Measurements from ENCODE around the gene CLEC16A. TPM values are rescaled to one million over a fixed set of nuclear protein-coding genes. Genes with fewer than 3 reads are reported as not detected.

The CLEC16A gene
- total and polyA plus RNA-seq, 2 donors (not counting 1 experiment from before 2014, with no cell fraction given) = 21.9 to 79.5 TPM

DNA sequence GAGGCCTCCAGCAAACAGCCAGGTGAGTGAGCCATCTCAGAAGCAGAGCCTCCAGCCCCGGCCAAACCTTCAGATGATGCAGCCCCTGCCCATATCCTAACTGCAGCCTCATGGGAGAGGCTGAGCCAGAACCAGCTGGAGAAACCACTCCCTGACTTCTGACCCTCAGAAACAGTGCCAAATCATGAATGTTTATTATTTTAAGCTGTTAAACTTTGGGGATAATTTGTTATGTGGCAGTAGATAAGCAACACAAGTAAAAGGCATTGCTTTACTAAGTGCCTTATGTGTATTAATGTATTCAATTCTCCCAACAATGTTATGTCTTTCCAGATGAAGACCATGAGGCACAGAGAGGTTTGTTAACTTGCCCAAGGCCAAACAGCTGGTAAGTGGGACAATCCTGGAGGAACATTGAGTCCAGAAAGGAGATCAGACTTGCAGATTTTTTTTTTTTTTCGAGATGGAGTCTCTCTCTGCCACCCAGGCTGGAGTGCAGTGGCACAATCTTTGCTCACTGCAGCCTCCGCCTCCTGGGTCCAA, 252.0 kb downstream of the CLEC16A start:
- no peak for DNase-seq
- H3K9me3 Mint-ChIP-seq (ENCODE audit: insufficient read depth) = no peaks in the 10 kb centered on the region
- H3K36me3 ChIP-seq (replicated peaks in 1 of 2; ENCODE audit: control extremely low read depth in 1 of 2, control insufficient read depth in 1 of 2, extremely low read depth in 1 of 2, insufficient read depth in 2 of 2, low read length in 1 of 2) = no peaks in the 10 kb centered on the region
- H3K27me3 Mint-ChIP-seq = peaks cover 5% of the 10 kb centered on the region
- H3K4me3 ChIP-seq (ENCODE audit: control extremely low read depth in 1 of 5, extremely low read depth in 1 of 5, insufficient read depth in 1 of 5, low read depth in 2 of 5, low read length in 4 of 5) = no peak overlapping the region
- H3K79me2 ChIP-seq (ENCODE audit: control insufficient read depth, insufficient read depth, low read length) = no peaks in the 10 kb centered on the region
- no peak overlapping the region for H3K27ac ChIP-seq (ENCODE audit: low read length in 2 of 2)
- no peak for ATAC-seq (ENCODE audit: low read depth)
- H3K27ac Mint-ChIP-seq = no peak overlapping the region
- TF ChIP-seq EZH2 (IDR thresholded peaks at IDR 0.05; ENCODE audit: borderline replicate concordance, insufficient read depth, low read depth, low read length, poor library complexity, severe bottlenecking) = no peak
- TF ChIP-seq, protein P1, sequence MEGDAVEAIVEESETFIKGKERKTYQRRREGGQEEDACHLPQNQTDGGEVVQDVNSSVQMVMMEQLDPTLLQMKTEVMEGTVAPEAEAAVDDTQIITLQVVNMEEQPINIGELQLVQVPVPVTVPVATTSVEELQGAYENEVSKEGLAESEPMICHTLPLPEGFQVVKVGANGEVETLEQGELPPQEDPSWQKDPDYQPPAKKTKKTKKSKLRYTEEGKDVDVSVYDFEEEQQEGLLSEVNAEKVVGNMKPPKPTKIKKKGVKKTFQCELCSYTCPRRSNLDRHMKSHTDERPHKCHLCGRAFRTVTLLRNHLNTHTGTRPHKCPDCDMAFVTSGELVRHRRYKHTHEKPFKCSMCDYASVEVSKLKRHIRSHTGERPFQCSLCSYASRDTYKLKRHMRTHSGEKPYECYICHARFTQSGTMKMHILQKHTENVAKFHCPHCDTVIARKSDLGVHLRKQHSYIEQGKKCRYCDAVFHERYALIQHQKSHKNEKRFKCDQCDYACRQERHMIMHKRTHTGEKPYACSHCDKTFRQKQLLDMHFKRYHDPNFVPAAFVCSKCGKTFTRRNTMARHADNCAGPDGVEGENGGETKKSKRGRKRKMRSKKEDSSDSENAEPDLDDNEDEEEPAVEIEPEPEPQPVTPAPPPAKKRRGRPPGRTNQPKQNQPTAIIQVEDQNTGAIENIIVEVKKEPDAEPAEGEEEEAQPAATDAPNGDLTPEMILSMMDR (IDR thresholded peaks at IDR 0.05) = no peak
- no peak overlapping the region for H3K4me3 Mint-ChIP-seq
- no peaks in the 10 kb centered on the region for H3K4me1 ChIP-seq (ENCODE audit: control insufficient read depth in 2 of 2, insufficient read depth in 2 of 2, low read length in 2 of 2)
- intact Hi-C loops (cut with micrococcal nuclease) = no loop called here
- CTCF ChIA-PET = interaction anchor here (1.4 kb wide), 1 partner anchor 59 kb away, joined by 5 read pairs; the partner anchor contains the start of gene SOCS1
- H3K4me1 Mint-ChIP-seq = peaks cover 3% of the 10 kb centered on the region
- H3K4me2 ChIP-seq (replicated peaks; ENCODE audit: low read depth, low read length, poor library complexity, severe bottlenecking) = no peak overlapping the region
- H2AFZ ChIP-seq (ENCODE audit: insufficient read depth, low read depth, low read length, poor library complexity, severe bottlenecking) = no peak overlapping the region
- no peak overlapping the region for H3K9ac ChIP-seq (ENCODE audit: low read length)
- no peaks in the 10 kb centered on the region for H4K20me1 ChIP-seq (ENCODE audit: control insufficient read depth, insufficient read depth, low read length, poor library complexity, severe bottlenecking)
- POLR2A ChIA-PET = interaction anchor here (0.6 to 0.7 kb wide), 3 partner anchors 11 to 63 kb away, joined by 3 to 4 read pairs (median 3); partner anchors contain the start of gene SOCS1
- H3K9me3 ChIP-seq (ENCODE audit: control extremely low read depth in 1 of 3, control insufficient read depth in 2 of 3, insufficient read depth in 1 of 3, low read length in 2 of 3) = peaks cover 0 to 4% (median 0%) of the 10 kb centered on the region in 3 donors
- 50% methylated on average over 2 of the region's 3 CpGs for WGBS (ENCODE audit: insufficient coverage)
- H3K27me3 ChIP-seq (replicated peaks in 1 of 4; ENCODE audit: control extremely low read depth in 1 of 4, control insufficient read depth in 3 of 4, insufficient read depth in 4 of 4, low read length in 3 of 4) = peaks cover 0 to 6% (median 2%) of the 10 kb centered on the region in 4 experiments

DNA sequence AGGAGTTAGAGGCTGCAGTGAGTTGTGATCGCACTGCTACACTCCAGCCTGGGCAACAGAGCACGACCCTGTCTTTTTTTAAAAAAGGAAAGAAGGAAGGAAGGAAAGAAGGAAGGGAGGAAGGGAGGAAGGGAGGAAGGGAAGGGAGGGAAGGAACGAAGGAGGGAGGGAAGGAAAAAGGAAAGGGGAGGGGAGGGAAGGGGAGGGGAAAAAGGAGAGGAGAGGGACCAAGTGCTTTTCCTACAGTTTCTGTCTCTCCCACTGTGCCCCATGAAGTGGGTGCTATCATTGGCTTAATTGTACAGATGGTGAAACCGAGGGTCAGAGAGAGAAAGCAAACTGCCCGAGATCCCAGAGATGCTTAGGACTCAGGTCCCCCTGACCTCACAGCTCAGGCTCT, 254.0 kb downstream of the CLEC16A start:
- intact Hi-C loops (cut with micrococcal nuclease) = no loop called here
- CTCF ChIA-PET = interaction anchor here (1.4 kb wide), 1 partner anchor 10 kb away, joined by 3 read pairs; no protein-coding TSS in a partner anchor
- Histone ChIP-seq H3K27me3 (replicated peaks in 1 of 4; ENCODE audit: control extremely low read depth in 1 of 4, control insufficient read depth in 3 of 4, insufficient read depth in 4 of 4, low read length in 3 of 4) (peaks cover 0 to 12% (median 5%) of the 10 kb centered on the region in 4 experiments), H3K4me3 (ENCODE audit: control extremely low read depth in 1 of 5, extremely low read depth in 1 of 5, insufficient read depth in 1 of 5, low read depth in 2 of 5, low read length in 4 of 5) (no peak overlapping the region), H3K79me2 (ENCODE audit: control insufficient read depth, insufficient read depth, low read length) (no peaks in the 10 kb centered on the region), H3K4me2 (replicated peaks; ENCODE audit: low read depth, low read length, poor library complexity, severe bottlenecking) (no peak overlapping the region), H3K36me3 (replicated peaks in 1 of 2; ENCODE audit: control extremely low read depth in 1 of 2, control insufficient read depth in 1 of 2, extremely low read depth in 1 of 2, insufficient read depth in 2 of 2, low read length in 1 of 2) (no peaks in the 10 kb centered on the region), H3K9ac (ENCODE audit: low read length) (no peak overlapping the region), H4K20me1 (ENCODE audit: control insufficient read depth, insufficient read depth, low read length, poor library complexity, severe bottlenecking) (no peaks in the 10 kb centered on the region), H2AFZ (ENCODE audit: insufficient read depth, low read depth, low read length, poor library complexity, severe bottlenecking) (no peak overlapping the region), H3K27ac (ENCODE audit: low read length in 2 of 2) (no peak overlapping the region), H3K4me1 (ENCODE audit: control insufficient read depth in 2 of 2, insufficient read depth in 2 of 2, low read length in 2 of 2) (peaks cover 0 to 8% of the 10 kb centered on the region in 2 donors), H3K9me3 (ENCODE audit: control extremely low read depth in 1 of 3, control insufficient read depth in 2 of 3, insufficient read depth in 1 of 3, low read length in 2 of 3) (peaks cover 0 to 4% (median 0%) of the 10 kb centered on the region in 3 donors)
- 75% methylated on average over 5 of the region's 5 CpGs for WGBS (ENCODE audit: insufficient coverage)
- no peaks in the 10 kb centered on the region for H3K9me3 Mint-ChIP-seq (ENCODE audit: insufficient read depth)
- H3K27ac Mint-ChIP-seq = no peak overlapping the region
- ATAC-seq (ENCODE audit: low read depth) (no peak), DNase-seq (no peak)
- H3K27me3 Mint-ChIP-seq = peaks cover 18% of the 10 kb centered on the region
- H3K4me1 Mint-ChIP-seq = peaks cover 21% of the 10 kb centered on the region
- TF ChIP-seq, protein P1 (IDR thresholded peaks at IDR 0.05) = no peak
- no peak for TF ChIP-seq EZH2 (IDR thresholded peaks at IDR 0.05; ENCODE audit: borderline replicate concordance, insufficient read depth, low read depth, low read length, poor library complexity, severe bottlenecking)
- POLR2A ChIA-PET = interaction anchor here (0.7 kb wide), 1 partner anchor 9 kb away, joined by 3 read pairs; no protein-coding TSS in a partner anchor
- H3K4me3 Mint-ChIP-seq = no peak overlapping the region
